ENCODE measurements around the gene CCDC124.

CCDC124 gene

DNA sequence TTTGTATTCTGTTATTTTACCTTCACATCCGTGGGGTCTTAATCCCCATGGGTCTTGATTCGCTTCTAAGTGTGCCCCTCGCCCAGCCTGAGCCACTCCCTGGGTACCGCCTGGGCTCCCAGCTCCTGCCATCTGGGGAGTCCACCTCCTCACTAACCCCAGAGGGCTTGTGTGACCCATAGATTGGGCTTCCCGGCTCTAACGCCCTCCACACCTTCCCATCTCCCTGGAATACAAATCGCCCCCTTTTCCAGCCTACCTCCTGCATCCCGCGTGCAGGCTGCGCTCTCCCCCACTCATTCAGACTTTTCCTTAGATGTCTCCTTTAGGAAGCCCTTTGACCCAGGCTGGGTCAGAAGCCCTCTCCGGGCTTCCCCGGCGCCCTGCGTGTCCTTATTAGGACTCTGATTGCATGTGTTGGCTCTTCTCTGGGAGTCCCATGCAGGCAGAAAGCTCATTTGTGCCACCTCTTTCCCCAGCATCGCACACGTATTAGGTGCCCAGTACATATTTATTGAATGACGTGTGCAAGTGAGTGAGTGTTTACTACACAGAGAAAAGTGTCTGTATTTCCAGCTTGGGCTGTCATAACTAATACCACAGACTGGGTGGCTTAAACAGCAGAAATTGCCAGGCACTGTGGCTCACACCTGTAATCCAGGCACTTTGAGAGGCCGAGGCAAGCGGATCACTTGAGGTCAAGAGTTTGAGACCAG is 757 bp downstream of the CCDC124 start:
- no peak for FAIRE-seq
- DNase-seq (ENCODE audit: low spot score) = peak; percentile 68

GRCh38 chr19:17936379-17936778 is 3.6 kb downstream of the CCDC124 start:
- no peak for FAIRE-seq
- DNase-seq (ENCODE audit: low spot score) = no peak

- no peak for DNase-seq (ENCODE audit: low spot score)
- no peak for FAIRE-seq
Measured at GRCh38 chr19:17937371-17937900, 4.6 kb downstream of the CCDC124 start.

- FAIRE-seq (peak; percentile 86), DNase-seq (ENCODE audit: low spot score) (peak; percentile 90)
Measured at GRCh38 chr19:17938092-17938845, 5.5 kb downstream of the CCDC124 start.

DNA sequence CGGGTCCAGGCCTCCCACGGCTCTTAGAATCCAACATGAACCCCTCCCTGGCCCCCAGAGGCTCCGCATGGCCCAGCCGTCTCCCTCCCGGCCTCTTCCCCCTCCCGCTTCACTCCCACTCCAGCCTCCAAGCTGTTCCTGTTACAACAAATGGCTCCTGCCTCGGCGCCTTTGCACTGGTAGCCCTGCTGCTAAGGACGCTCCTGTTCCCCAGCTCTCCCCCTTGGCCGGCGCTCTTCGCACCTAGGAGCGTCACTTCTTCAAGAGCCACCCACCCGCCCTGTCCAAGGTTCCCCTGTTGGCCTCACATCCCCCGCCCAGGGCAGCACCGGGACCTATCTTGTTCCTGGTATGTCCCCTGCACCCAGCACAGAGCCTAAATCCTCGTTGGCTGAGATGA is 9.4 kb downstream of the CCDC124 start:
- no peak for FAIRE-seq
- no peak for DNase-seq (ENCODE audit: low spot score)

DNA sequence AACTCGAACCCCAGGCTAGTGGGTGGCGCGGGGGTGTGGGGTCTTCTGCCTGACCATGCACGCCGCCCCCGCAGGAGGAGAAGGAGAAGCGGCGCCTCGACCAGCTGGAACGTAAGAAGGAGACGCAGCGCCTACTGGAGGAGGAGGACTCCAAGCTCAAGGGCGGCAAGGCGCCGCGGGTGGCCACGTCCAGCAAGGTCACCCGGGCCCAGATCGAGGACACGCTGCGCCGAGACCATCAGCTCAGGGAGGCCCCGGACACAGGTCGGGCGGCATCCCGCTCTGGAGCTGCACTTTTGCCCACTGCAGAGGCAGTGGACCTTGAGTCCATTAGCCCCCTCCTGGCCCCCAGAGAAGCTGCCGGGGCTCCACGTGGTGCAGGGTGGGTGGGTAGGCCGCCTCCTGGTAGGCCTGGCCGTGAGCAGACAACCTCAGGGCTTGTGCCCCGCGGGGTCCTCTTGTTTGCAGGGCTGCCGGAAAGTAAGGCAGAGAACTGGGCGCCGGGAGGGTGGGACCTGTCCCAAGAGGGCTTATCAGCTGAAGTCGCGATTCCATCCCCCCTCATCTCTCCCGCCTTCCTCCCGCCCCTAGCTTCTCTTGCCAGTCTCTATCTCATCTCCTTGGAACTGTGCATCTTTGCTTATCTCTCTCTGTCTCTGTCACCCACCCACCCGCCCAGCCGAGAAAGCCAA is 9.9 kb downstream of the CCDC124 start:
- no peak for DNase-seq (ENCODE audit: low spot score)
- FAIRE-seq = no peak

DNA sequence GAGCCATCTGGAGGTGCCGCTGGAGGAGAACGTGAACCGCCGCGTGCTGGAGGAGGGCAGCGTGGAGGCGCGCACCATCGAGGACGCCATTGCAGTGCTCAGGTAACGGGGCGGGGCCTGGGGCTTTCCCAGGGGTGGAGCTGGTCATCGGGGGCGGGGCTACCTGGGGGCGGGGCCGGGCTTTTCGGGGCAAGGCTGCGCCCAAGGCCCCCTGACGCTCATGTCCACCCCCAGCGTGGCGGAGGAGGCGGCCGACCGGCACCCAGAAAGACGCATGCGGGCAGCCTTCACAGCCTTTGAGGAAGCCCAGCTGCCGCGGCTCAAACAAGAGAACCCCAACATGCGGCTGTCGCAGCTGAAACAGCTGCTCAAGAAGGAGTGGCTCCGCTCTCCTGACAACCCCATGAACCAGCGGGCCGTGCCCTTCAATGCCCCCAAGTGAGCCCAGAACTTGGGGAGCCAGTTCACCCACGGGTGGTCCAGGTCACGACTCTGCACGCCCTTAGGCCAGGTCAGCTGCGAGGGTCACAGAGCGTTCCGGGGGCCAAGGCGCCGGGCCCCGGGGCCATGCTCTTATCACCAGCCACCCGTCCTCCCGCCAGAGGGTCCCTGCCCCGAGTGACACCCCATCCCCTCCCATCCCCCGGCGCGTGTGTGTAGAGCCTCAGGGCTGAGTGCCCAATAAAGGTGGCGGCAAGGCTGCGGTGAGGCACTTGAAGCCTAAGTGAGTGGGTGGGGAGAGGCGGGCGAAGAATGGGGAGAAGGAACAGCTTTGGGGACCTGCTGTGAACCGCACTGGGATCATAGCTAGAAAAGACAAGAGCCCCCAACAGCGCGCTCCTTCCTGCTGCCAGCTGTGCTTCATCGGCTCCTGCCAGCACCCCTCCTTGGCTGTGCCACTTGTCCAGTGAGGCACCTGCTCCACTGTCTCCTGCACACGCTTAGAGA is 10.7 kb downstream of the CCDC124 start:
- no peak for FAIRE-seq
- DNase-seq (ENCODE audit: low spot score) = no peak

GRCh38 chr19:17944301-17944700 is 11.5 kb downstream of the CCDC124 start:
- DNase-seq (ENCODE audit: low spot score) (peak; percentile 25), FAIRE-seq (peak; percentile 22)

DNA sequence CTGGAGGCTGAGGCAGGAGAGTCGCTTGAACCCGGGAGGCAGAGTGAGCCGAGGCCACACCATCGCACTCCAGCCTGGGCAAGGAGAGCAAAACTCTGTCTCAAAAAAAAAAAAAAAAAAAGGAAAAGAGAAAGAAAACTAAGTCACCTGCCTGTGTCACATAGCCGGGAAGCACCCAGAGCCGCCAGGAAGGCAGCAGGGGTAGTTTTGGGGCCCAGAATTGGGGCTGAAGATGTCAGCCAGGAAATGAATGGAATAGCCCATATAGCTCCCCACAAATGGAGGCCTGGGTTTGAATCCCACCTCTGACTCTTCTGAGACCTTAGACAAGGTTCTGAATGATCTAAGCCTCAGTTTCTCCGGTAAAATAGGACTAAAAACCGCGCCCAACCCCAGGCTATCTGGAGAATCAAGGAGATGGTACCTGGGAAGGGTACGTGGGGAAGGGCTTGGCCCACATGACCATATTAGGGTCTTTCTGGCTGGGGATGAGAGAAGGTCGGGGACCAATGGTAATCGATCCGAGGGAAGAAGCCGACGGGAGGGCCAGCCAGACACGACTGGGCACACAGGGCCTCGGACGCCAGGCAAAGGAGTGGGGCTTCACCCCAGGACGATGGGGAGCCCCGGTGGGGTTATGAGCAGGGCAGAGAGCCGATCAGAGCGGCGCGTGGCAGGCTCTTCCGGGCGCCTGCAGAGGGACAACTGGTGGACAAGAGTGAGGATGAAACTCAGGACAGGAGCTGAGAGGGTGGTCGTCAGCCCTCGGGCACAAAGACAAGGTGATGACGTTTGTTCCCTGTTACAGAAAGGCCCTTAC is 14.4 kb downstream of the CCDC124 start:
- DNase-seq (ENCODE audit: low spot score) (no peak), FAIRE-seq (no peak)

DNA sequence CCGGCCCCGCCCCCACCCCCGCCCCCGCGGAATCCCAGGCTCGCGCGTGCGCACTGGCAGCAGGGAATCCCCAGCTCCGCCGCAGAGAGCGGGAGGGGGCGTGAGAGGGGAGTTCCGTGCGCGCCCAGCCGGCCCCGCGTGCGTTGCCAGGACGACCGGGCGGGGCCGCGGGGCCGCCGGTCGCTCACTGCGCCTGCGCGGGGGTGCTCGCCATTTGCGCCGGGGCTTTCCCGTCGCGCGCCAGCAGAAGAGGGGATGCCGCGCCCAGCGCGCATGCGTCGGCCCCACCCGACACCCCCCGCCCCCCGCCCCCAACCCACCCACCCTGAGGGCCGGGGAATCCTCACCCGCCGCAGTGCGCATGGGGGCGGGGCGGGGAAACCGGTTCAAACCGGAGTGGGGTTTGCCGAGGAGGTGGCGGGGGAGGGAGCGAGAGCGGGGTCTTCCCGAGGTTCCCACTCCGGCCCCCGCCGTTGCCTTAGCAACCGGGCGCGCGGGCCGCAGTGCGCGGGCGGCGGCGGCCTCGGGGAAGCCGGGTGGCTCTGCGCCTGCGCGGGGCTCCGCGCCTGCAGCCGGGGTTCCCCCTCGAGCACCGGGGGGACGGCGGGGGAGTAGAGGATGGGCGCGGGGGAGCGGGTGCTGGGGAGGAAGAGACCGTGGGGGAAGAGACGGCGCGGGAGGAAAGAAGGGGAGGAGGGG is 15.1 kb downstream of the CCDC124 start:
- FAIRE-seq = no peak

GRCh38 chr19:17948514-17948900 is 15.7 kb downstream of the CCDC124 start:
- no peak for FAIRE-seq

More for the DNA sequence above, 15.1 kb downstream of the CCDC124 start:
- DNase-seq (ENCODE audit: low spot score) = peak; percentile 86

GRCh38 chr19:17948931-17949930 is 16.4 kb downstream of the CCDC124 start:
- DNase-seq (ENCODE audit: low spot score) (no peak), FAIRE-seq (no peak)

More at GRCh38 chr19:17948514-17948900, 15.7 kb downstream of the CCDC124 start:
- DNase-seq (ENCODE audit: low spot score) = no peak

- DNase-seq (ENCODE audit: low spot score) (no peak), FAIRE-seq (no peak)
Measured at GRCh38 chr19:17949956-17950309, 17.1 kb downstream of the CCDC124 start.

DNA sequence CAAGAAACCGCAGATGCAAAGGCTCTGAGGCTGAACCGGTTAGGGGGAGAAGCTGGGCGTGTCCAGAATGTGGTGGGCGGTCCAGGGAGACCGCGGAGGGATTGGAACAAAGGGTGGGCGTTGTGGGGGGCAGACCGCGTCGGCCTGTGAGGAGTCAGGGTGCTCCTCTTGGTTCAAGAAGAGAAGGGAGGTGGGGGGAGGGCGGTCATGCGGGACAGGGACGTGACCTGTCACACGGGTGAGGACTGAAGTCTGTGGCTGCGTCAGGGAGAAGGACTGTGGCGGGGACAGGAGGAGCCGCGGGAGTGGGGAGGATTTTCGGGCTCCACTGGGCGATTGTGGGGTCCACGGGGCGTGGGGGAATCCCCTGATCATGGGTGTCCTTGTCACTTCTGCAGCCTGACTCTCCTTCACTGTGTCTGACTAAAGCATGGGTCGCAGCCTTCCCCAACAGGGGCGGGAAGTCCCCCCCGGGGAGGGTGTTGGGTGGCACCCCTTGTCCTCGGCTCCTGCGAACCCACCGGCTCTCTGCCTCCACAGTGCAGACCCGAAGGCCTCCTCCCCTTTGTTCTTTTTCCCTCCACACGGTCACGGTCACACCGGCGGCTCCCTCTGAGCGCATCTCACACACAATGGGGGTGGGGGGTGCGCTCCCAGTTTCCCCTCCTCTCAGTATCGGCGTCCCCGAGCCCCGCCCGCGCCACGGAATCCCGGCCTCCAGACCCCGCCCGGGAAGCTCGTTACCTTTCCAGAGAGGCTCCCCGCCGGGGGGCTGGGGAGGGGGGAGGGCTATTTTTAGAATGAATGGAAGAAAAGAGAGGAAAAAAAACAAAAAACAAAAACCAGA is 17.7 kb downstream of the CCDC124 start:
- FAIRE-seq = no peak
- DNase-seq (ENCODE audit: low spot score) = no peak

GRCh38 chr19:17951157-17951989 is 18.6 kb downstream of the CCDC124 start:
- no peak for FAIRE-seq
- DNase-seq (ENCODE audit: low spot score) = no peak
